ENCODE measurements around the gene FAM124B.
A peak's percentile ranks its signal among the peaks of the same experiment; 100 is the strongest.

The FAM124B gene

GRCh38 chr2:224362094-224362493 lies 39.8 kb downstream of the FAM124B start:
- no peak for TF ChIP-seq CTCF (IDR thresholded peaks at IDR 0.05)

GRCh38 chr2:224360801-224361251 lies 41.1 kb downstream of the FAM124B start:
- TF ChIP-seq CTCF (IDR thresholded peaks at IDR 0.05) = no peak

GRCh38 chr2:224359569-224359968 lies 42.3 kb downstream of the FAM124B start:
- TF ChIP-seq CTCF (IDR thresholded peaks at IDR 0.05) = peak; percentile 19; the same call in 1 of the 2 replicates

GRCh38 chr2:224357098-224357901 lies 44.6 kb downstream of the FAM124B start:
- peak; percentile 68 for TF ChIP-seq CTCF (IDR thresholded peaks at IDR 0.05)

GRCh38 chr2:224354632-224355211 lies 47.2 kb downstream of the FAM124B start:
- TF ChIP-seq CTCF (IDR thresholded peaks at IDR 0.05) = no peak

GRCh38 chr2:224350703-224351102 lies 51.2 kb downstream of the FAM124B start:
- TF ChIP-seq CTCF (IDR thresholded peaks at IDR 0.05) = no peak

- no peak for TF ChIP-seq CTCF (IDR thresholded peaks at IDR 0.05)
Observed at GRCh38 chr2:224349396-224349795, 52.5 kb downstream of the FAM124B start.

Measured in LNCAP (cell line).